Measurements from ENCODE around the gene STAT2.

DNA sequence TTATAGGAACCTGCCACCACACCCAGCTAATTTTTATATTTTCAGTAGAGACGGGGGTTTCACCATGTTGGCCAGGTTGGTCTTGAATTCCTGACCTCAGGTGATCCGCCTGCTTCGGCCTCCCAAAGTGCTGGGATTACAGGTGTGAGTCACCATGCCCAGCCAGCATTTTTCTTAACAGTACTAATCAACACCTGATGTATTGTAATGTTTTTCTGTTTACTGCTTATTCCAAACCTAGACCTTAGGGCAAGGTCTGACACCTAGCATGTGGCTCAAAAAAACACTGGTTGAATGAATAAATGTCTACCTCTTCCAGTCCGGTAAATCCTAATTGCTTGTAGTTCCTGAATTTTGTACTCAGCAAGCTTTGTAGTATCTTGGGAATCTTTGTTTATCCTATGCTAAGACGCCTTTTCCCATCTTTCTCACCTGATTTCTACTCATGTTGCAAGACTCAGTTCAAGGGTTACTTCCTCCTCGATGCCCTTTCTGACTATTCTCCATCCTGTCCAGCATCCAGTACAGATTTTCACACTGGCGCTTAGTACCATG lies 28.9 kb downstream of the STAT2 start:
- no peak for TF ChIP-seq POLR2A (IDR thresholded peaks at IDR 0.05)
- no peak for TF ChIP-seq CTCF (IDR thresholded peaks at IDR 0.05)

All from right lobe of liver (tissue), 4 donors.